D341Med (cell line): ENCODE measurements around the gene IL5RA.

Source experiments
- DNase-seq: peaks from one replicate; pipeline ENCODE4 v3.0.0; 2012; ENCODE audit warnings: low spot score

Gene IL5RA

DNA sequence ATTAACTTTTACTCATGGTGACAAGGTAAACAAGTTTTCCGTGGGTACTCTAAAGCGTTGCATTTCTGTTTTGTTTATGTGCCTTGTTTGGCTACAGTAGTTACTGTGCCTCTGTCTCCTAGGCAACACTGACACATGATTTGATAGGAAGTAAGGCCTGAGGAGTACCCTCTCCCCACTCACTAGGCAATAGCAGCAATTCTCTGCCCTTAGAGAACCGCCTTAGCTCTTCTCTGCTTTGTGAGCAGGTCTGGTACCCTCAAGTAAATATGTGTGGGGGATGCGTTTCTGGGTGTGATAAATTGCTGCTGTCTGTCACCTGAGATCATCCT, at the start of gene IL5RA:
Gene IL5RA, minus strand, starts transcription at position 76 of the 332 bp plus-strand sequence. CDS start 5,390 bp downstream, outside the sequence.
- no peak for DNase-seq

DNA sequence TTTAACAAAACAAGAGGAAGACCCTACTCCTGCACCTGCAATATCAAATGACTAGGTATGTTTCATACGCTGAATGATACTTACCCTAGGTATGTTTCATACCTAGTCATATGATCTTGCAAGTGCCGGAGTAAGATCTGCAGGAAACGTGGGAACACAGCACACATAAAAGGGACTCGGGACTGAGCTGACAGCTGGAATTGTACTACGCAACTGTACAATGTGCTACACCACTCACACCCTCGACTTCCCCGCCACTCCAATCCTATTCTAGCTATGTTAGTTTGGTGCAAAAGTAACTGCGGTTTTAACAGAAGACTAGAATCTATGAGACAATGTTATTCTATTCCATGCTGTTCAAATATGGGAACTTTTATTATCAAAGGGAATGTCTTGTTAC, 47.3 kb upstream of the IL5RA start:
- no peak for DNase-seq

DNA sequence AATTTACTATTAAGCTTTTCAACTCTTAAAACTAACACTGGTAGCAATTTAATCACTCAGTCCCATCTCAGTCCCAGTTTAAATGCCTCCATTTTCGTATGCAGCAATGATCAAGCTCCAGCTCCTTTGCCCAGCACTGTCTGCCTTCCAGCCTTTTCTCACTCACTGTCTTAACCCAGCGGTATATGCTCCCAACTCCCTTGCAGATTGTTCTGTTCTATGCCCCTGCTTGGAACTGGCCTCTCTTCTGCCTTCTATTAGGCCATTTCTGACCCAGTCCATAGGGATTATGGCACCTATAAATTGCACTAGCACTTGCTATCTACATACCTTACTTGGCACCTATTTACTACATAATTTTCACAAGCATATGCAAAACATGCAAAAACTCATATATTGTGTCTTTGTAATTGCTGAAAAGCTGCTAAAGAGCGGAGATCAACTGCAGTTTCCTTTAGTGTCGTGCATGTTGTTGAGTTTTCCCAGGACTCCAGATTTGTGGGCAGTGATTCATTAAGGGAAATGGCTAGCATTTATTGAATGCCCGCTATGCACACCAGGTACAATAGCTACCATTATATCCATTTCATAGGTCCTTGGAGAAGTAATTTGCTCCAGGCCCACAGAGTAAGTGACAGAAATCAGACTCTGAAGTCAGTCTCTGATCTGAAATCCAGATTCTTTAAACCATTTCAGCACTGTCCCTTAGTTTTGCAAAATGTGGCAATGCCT, 44.9 kb upstream of the IL5RA start:
- DNase-seq = no peak

DNA sequence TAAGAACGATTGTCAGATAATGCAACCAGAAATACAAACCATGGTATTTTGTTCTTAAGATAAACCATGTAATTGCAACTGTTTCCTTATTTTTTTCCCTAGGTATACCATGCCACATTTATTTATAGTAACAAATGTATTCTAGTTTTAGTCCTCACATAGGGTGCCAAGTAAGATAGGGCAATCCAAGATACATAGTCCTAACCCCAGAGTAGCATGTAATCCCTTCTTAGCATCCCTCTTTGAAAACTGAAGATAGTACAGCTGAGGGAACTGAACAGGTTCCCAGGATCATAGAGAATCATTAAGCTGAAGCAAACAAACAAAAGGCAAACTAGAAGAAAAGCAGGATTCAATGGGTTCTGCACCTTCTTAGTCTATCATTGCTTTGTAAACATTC, 41.3 kb upstream of the IL5RA start:
- DNase-seq = no peak

DNA sequence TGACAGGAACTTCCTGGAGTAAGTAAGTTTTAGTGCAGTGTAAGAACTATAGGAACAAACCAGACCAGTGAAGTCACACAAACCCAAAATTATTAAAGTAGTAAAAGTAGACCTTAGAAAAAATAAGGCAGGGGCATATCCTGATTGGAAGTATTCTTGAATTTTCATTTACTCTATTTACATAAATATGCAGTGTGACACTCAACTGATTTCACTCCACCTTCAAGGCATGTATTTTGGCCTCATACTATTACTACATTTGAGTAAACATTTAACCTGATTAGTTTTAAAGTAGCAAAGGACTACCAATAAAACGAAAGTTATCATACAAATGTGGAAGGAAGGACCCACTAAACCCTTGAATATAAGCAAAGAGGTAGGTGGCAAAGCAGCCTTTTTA, 39.4 kb upstream of the IL5RA start:
- DNase-seq = no peak

GRCh38 chr3:3145831-3146230, 35.7 kb upstream of the IL5RA start:
- DNase-seq = no peak

DNA sequence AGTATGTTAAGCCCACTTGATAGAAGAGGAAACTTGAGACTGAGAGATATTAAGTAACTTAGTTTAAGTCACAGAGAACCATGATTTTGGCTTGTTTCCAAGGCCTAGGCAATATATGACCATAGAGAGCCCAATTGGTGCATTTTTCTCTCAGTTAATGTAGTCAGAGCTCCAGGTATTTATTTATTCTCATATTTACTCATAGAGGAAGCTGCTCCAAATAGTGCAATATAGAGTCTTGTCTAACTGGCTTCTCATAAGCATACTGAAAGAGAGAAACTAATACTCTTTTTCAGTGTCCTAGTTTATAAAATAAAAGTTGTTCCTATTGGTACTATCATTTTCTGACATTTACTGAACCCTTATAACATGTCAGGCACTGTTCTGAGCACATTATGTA, 31.8 kb upstream of the IL5RA start:
- no peak for DNase-seq

DNA sequence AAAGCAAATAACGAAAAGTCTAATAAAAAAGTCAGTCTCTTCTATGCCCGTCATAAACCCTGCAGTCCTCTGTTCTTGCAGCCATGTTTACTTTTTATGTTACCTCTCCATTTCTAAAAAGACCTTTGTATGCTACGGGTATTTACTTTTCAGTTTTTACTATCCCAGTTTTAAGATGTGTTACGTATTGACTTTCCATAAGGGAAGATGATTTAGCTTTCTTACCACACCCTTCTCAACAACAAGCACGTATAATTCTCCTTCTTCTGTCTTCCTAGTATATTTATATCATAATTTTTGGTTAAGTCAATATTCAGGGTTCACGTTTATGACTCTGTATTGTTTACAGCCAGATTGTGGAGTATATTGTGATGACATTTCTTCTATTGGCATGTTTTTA, 27.4 kb upstream of the IL5RA start:
- DNase-seq = no peak

DNA sequence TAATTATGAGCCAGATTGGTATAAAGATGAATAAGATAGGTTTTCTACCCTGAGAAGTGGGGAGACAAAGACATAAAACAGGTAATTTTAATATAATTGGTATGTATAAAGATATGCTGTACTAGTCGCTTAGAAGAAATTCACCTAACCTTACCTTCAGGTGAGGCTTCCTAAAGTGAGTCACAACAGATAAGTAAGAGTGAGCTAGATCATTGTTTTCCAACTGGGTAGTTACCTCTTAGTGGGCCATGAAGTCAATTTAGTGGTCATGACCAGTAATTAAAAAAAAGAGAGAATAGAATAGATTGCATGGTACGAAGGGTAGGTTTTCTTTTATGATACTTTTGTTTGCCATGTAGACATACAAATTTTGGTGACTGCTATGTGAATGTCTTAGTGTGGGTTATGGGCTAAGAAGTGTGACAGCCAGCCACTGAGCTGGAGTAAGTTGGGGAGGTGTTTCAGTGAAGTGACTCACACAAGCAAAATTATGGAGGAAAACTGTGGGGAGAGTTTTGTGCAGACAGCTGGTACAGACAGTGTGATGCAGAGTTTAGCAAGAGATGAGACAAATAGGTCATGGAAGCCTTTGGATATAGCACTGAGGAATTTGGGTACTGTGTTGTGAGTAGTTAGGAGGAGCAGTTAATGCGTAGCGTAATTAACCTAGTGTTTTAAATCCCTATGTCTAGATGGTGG, 24.7 kb upstream of the IL5RA start:
- DNase-seq = no peak

- DNase-seq = no peak
Measured at GRCh38 chr3:3133500-3133899, 23.3 kb upstream of the IL5RA start.

- no peak for DNase-seq
Measured at GRCh38 chr3:3129579-3129978, 19.4 kb upstream of the IL5RA start.

DNA sequence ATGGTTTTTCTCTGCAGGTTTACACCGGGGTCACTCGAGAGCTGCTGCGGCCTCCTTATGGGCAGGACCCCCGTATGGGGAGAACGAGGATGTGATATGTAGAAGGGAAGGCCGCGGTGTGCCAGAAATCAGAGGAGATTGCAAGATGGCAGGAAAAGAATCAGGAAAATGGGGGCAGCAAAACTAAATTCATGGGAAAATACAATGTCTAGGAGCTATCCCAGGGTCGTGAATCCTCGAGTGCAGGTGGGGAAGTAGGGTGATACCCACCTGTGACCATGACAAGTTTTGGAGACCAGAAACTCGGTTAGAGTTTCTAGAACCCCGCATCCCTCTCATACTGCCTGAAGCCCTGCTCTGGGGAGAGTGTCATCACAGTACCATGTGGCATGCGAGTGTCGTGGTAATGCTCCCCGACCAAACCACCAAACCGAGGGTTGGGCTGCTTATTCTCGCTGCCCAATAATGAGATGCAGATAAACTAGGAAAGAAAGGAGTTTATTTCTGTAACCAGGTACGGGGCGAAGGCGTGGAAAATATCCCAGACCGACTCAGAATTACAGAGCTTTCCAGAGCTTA, 17.3 kb upstream of the IL5RA start:
- DNase-seq = peak; percentile 31

GRCh38 chr3:3126477-3127431, 16.6 kb upstream of the IL5RA start, which contains the start of gene TRNT1:
Gene TRNT1, plus strand, starts transcription at chr3:3126940. Its CDS starts 2,101 bp downstream, at chr3:3129041.
- DNase-seq = peak; percentile 98

GRCh38 chr3:3125977-3126376, 15.8 kb upstream of the IL5RA start:
- DNase-seq = no peak

- no peak for DNase-seq
Measured at GRCh38 chr3:3119393-3119851, 9.2 kb upstream of the IL5RA start.

- DNase-seq = no peak
Measured at GRCh38 chr3:3117651-3118050, 7.5 kb upstream of the IL5RA start.

- DNase-seq = no peak
Measured at GRCh38 chr3:3113042-3113709, 3.0 kb upstream of the IL5RA start.

GRCh38 chr3:3110749-3111361, 681 bp upstream of the IL5RA start:
- no peak for DNase-seq

GRCh38 chr3:3109407-3110298, 521 bp downstream of the IL5RA start:
- DNase-seq = no peak

- DNase-seq = no peak
Measured at GRCh38 chr3:3107858-3108257, 2.3 kb downstream of the IL5RA start.
